GM12878 (cell line): ENCODE measurements around the gene CD48. TPM values are rescaled to one million over a fixed set of nuclear protein-coding genes. Genes with fewer than 3 reads are reported as not detected.

Source experiments
- ATAC-seq: fragments of 200-7000 bp; cut with Tn5 transposase; 3 replicates; pipeline ENCODE4 v1.9.1; 2020; ENCODE audit warnings: mild to moderate bottlenecking, moderate library complexity
- BruUV-seq: library from RNA; stranded (reverse); fragments of 400-500 nt; replicated peaks from 2 replicates; lab custom pipeline; 2021; lab: Mats Ljungman, UMichigan
- CTCF ChIA-PET: fragments of 300-600 bp; sonication (Branson Sonifier 250); formaldehyde crosslinking; extraction: SDS; loops from one replicate; lab custom pipeline; 2021; ENCODE audit warnings: inconsistent platforms; lab: Yijun Ruan, JAX
- POLR2A ChIA-PET: fragments of 350-600 bp; formaldehyde crosslinking; extraction: SDS; loops from one replicate; lab custom pipeline; 2021; ENCODE audit warnings: inconsistent platforms; lab: Charles Lee
- RAD21 ChIA-PET: fragments of 300-600 bp; sonication (Branson Sonifier 250); formaldehyde crosslinking; loops from one replicate; lab custom pipeline; 2023; ENCODE audit warnings: antibody characterized with exemption; ENCODE audit not compliant: unreplicated experiment; lab: Charles Lee
- SMC1A ChIA-PET: fragments of 300-600 bp; sonication (Branson Sonifier 250); formaldehyde crosslinking; loops from one replicate; lab custom pipeline; 2023; ENCODE audit not compliant: unreplicated experiment, uncharacterized antibody; lab: Charles Lee
- DNase-seq: peaks from one replicate; pipeline ENCODE4 v3.0.0-alpha.2; 2011; ENCODE audit warnings: low read depth, low spot score
- FAIRE-seq: peaks from 3 replicates; lab custom pipeline; 2011; peaks lifted over from hg19 to GRCh38; lab: Jason Lieb, UNC
- H2AFZ ChIP-seq: 2 replicates; pipeline ENCODE4 v1.6.0; 2011; ENCODE audit warnings: low read depth, low read length, control low read depth; ENCODE audit not compliant: control insufficient read depth
- H3K27ac ChIP-seq: 2 replicates; pipeline ENCODE4 v1.5.1; 2011; ENCODE audit warnings: control low read depth; ENCODE audit not compliant: control insufficient read depth, insufficient read depth
- H3K27me3 ChIP-seq, 2 experiments: replicated peaks in 1 of 2; 2 replicates each; pipeline versions ENCODE4 v1.6.0 to v1.6.1; 2011; ENCODE audit warnings: low read length in 1 of 2; ENCODE audit not compliant: control insufficient read depth in 2 of 2, insufficient read depth in 2 of 2
- H3K36me3 ChIP-seq, 2 experiments: 2 replicates each; pipeline ENCODE4 v1.5.1; 2011; ENCODE audit warnings: low read length in 1 of 2; ENCODE audit not compliant: control insufficient read depth in 2 of 2, insufficient read depth in 2 of 2
- H3K4me1 ChIP-seq: 2 replicates; pipeline ENCODE4 v1.6.1; 2011; ENCODE audit warnings: mild to moderate bottlenecking, low read length, moderate library complexity, mixed read lengths; ENCODE audit not compliant: control insufficient read depth, insufficient read depth
- H3K4me2 ChIP-seq: 2 replicates; pipeline ENCODE4 v1.6.0; 2011; ENCODE audit warnings: control low read depth; ENCODE audit not compliant: control insufficient read depth, insufficient read depth
- H3K4me3 ChIP-seq: fragments of 200-600 bp; sonication (generic); 2 replicates; pipeline ENCODE4 v1.5.1; 2016
- H3K79me2 ChIP-seq: 2 replicates; pipeline ENCODE4 v1.6.0; 2011; ENCODE audit warnings: low read length; ENCODE audit not compliant: control insufficient read depth, insufficient read depth
- H3K9ac ChIP-seq: 2 replicates; pipeline ENCODE4 v1.8.0; 2011; ENCODE audit warnings: low read length, control low read depth, mixed read lengths; ENCODE audit not compliant: control insufficient read depth, insufficient read depth
- H3K9me3 ChIP-seq: replicated peaks from 3 replicates; pipeline ENCODE4 v1.5.1; 2011; ENCODE audit warnings: mild to moderate bottlenecking, low read length; ENCODE audit not compliant: control insufficient read depth, insufficient read depth
- H4K20me1 ChIP-seq: 2 replicates; pipeline ENCODE4 v1.6.0; 2011; ENCODE audit not compliant: control insufficient read depth, insufficient read depth
- ATF7 ChIP-seq: fragments of 450-650 bp; IDR thresholded peaks from 2 replicates; pipeline ENCODE4 v1.6.1; 2016; ENCODE audit warnings: low read depth, mild to moderate bottlenecking
- BACH1 ChIP-seq: fragments of 450-650 bp; IDR thresholded peaks from 2 replicates; pipeline ENCODE4 v1.6.1; 2017; ENCODE audit warnings: mild to moderate bottlenecking, borderline replicate concordance
- BCL11A ChIP-seq: IDR thresholded peaks from 2 replicates; pipeline ENCODE4 v1.6.1; 2011; ENCODE audit warnings: low read depth, low read length
- CBX3 ChIP-seq: fragments of 200-600 bp; sonication (generic); IDR thresholded peaks from 2 replicates; pipeline ENCODE4 v1.6.1; 2016; ENCODE audit warnings: low read depth, borderline replicate concordance
- FOXK2 ChIP-seq: fragments of 450-650 bp; IDR thresholded peaks from 2 replicates; pipeline ENCODE4 v1.6.1; 2017; ENCODE audit warnings: mild to moderate bottlenecking, moderate library complexity
- IRF4 ChIP-seq: IDR thresholded peaks from 2 replicates; pipeline ENCODE4 v1.6.1; 2011; ENCODE audit warnings: low read depth, low read length
- MYC ChIP-seq: IDR thresholded peaks from 2 replicates; pipeline ENCODE4 v1.6.1; 2011; ENCODE audit warnings: mild to moderate bottlenecking, low read length, moderate library complexity, inconsistent platforms; ENCODE audit not compliant: insufficient read depth, insufficient replicate concordance, insufficient read length, severe bottlenecking
- NFYA ChIP-seq: IDR thresholded peaks from 2 replicates; pipeline ENCODE4 v1.6.1; 2011; ENCODE audit warnings: low read depth, mild to moderate bottlenecking, low read length, improper control_type of control experiment, borderline replicate concordance
- NR2C2 ChIP-seq: IDR thresholded peaks from 2 replicates; pipeline ENCODE4 v1.6.1; 2011; ENCODE audit warnings: borderline replicate concordance, low read depth; ENCODE audit not compliant: control insufficient read depth, insufficient read length
- YBX1 ChIP-seq: fragments of 450-650 bp; IDR thresholded peaks from 2 replicates; pipeline ENCODE4 v1.6.1; 2016; ENCODE audit warnings: antibody characterized with exemption
- ZBED1 ChIP-seq: IDR thresholded peaks from 2 replicates; pipeline ENCODE4 v1.6.1; 2016; ENCODE audit warnings: borderline replicate concordance
- WGBS: methylation state at CpG from one replicate; pipeline ENCODE4 v1.1.6; 2016; ENCODE audit warnings: low lambda C conversion rate; ENCODE audit not compliant: insufficient replicate concordance, insufficient coverage; ENCODE audit errors: missing lambda C conversion rate; 5-methylcytosine and 5-hydroxymethylcytosine counted together
- in situ Hi-C: fragments of 300-500 bp; cut with MboI; formaldehyde crosslinking; loops from 9 replicates; pipeline ENCODE4 v1.14.3; 2018; ENCODE audit warnings: mixed read lengths
- intact Hi-C: fragments of 100-400 bp; cut with micrococcal nuclease; formaldehyde crosslinking; loops from one replicate; pipeline ENCODE4 v1.14.2; 2022; ENCODE audit not compliant: unreplicated experiment
- polyA plus RNA-seq, 11 experiments: library from polyadenylated mRNA; depleted of rRNA in 4 of 11; unstranded in 6 of 11; stranded (reverse) in 5 of 11; fragments of >200 nt; fragmentation: Nextera tagmentation in 4 of 11; fragmentation: Illumina TruSeq in 1 of 11; extraction: Ambion mirVana in 4 of 11; extraction: Trizol in 1 of 11; gene quantifications; 1 replicate in 1 of 11; 2 replicates in 10 of 11; pipeline versions ENCODE4 v1.2.1 to v1.2.3, GENCODE V29; 2011 to 2016; ENCODE audit warnings: inconsistent platforms in 2 of 11, missing spikeins in 2 of 11, low read depth in 1 of 11
- total RNA-seq, 4 experiments: library from RNA; depleted of rRNA in 3 of 4; stranded (reverse); fragments of >200 nt in 3 of 4; fragmentation: Illumina TruSeq in 1 of 4; extraction: Trizol in 1 of 4; gene quantifications; 2 replicates each; pipeline versions ENCODE4 v1.2.1 to v1.2.3, GENCODE V29; 2013 to 2021
- TF ChIP-seq, protein P1 (sequence below): fragments of 450-650 bp; IDR thresholded peaks from 2 replicates; pipeline ENCODE4 v1.6.1; 2017; ENCODE audit warnings: mild to moderate bottlenecking, moderate library complexity
- TF ChIP-seq, protein P2 (sequence below): fragments of 450-650 bp; IDR thresholded peaks from 2 replicates; pipeline ENCODE4 v1.6.1; 2017; ENCODE audit warnings: borderline replicate concordance
- TF ChIP-seq, protein P3 (sequence below): IDR thresholded peaks from 2 replicates; pipeline ENCODE4 v1.6.1; 2011; ENCODE audit warnings: borderline replicate concordance, low read depth, mild to moderate bottlenecking, moderate library complexity, low read length; ENCODE audit not compliant: insufficient read depth, poor library complexity, severe bottlenecking

Gene CD48
- total and polyA plus RNA-seq, 10 of the 15 experiments (the other 5 are each of a cell fraction or from before 2014, with no cell fraction given) = 302 to 1,315 (median 430) TPM

DNA sequence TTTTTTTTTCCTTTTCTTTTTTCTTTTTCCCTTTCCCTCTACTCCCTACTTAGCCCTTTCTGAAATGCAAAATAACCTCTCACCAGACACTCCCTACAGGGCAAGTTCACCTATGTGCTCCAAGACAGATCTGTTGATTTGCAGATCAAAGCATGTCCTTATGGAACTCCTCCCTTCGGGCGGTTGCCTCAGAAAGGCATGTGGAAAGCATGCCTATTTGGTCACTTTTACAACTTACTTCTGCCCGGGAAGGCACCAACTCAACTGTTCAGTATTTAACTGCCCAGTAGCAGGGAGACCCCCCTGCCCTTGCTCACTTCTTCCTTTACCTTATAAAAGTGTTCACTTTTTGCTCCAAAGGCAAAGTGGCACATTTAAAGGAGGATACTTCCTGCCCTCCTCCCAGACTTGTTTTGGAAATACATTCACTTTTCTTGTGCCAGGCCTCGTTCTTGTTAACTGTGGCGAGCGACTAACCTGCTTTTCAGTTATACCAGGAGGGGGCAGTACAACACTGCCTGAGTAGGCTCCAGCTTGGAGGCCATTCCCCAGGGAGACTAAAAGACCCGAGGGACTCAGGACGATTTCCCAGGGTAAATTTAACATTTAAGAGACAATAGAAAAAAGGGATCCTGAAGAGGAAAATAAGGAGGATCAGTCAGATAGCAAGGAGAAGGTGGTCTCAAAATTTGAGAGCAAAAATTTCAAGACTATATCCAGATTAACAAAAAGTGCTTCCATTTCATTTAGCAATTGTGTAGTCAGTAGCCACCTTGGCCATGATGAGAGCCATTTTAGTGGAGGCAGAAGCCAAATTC, 15.1 kb upstream of the CD48 start:
- ChIA-PET POLR2A (interaction anchor here (1.1 to 7.5 kb wide), 13 partner anchors 13 to 227 kb away, joined by 3 to 73 read pairs (median 4); partner anchors contain the start of genes CD48, SLAMF1 and SLAMF7), CTCF (interaction anchor here (0.6 to 10.9 kb wide), 32 partner anchors 13 to 405 kb away, joined by 3 to 209 read pairs (median 6); partner anchors contain the start of genes CD48, ITLN2 and SLAMF7), SMC1A (interaction anchor here (0.7 to 10.8 kb wide), 39 partner anchors 13 to 370 kb away, joined by 3 to 301 read pairs (median 5); partner anchors contain the start of genes CD48, ITLN2, LY9 and SLAMF1), RAD21 (interaction anchor here (0.8 to 8.5 kb wide), 34 partner anchors 11 to 271 kb away, joined by 3 to 137 read pairs (median 9); partner anchors contain the start of genes CD244, CD48, ITLN2 and SLAMF7)
- H3K27ac ChIP-seq = peak overlapping the region; percentile 85
- 12% methylated on average over 8 of the region's 8 CpGs for WGBS
- no peaks in the 10 kb centered on the region; the same call in 2 of the 3 replicates for H3K9me3 ChIP-seq
- H3K27me3 ChIP-seq = no peaks in the 10 kb centered on the region
- peaks cover 40% of the 10 kb centered on the region for H3K4me1 ChIP-seq
- H3K79me2 ChIP-seq = no peaks in the 10 kb centered on the region; the same call in 1 of the 2 replicates
- FAIRE-seq = no peak
- no peak for DNase-seq
- BruUV-seq = no TSS peak
- H3K9ac ChIP-seq = peak overlapping the region; percentile 50; the same call in 1 of the 2 replicates
- no peaks in the 10 kb centered on the region for H3K36me3 ChIP-seq
- in situ Hi-C loops (loop anchor here (5.0 kb wide), 3 partner anchors 41 to 226 kb away; partner anchors contain the start of gene ITLN2), intact Hi-C loops (loop anchor here (1.0 kb wide), 7 partner anchors 14 to 264 kb away; no protein-coding TSS in a partner anchor)
- H4K20me1 ChIP-seq = no peaks in the 10 kb centered on the region
- H3K4me2 ChIP-seq = peak overlapping the region; percentile 46
- ATAC-seq = peak; percentile 80
- H3K4me3 ChIP-seq = no peak overlapping the region
- peak overlapping the region; percentile 83 for H2AFZ ChIP-seq
- TF ChIP-seq, protein P1, sequence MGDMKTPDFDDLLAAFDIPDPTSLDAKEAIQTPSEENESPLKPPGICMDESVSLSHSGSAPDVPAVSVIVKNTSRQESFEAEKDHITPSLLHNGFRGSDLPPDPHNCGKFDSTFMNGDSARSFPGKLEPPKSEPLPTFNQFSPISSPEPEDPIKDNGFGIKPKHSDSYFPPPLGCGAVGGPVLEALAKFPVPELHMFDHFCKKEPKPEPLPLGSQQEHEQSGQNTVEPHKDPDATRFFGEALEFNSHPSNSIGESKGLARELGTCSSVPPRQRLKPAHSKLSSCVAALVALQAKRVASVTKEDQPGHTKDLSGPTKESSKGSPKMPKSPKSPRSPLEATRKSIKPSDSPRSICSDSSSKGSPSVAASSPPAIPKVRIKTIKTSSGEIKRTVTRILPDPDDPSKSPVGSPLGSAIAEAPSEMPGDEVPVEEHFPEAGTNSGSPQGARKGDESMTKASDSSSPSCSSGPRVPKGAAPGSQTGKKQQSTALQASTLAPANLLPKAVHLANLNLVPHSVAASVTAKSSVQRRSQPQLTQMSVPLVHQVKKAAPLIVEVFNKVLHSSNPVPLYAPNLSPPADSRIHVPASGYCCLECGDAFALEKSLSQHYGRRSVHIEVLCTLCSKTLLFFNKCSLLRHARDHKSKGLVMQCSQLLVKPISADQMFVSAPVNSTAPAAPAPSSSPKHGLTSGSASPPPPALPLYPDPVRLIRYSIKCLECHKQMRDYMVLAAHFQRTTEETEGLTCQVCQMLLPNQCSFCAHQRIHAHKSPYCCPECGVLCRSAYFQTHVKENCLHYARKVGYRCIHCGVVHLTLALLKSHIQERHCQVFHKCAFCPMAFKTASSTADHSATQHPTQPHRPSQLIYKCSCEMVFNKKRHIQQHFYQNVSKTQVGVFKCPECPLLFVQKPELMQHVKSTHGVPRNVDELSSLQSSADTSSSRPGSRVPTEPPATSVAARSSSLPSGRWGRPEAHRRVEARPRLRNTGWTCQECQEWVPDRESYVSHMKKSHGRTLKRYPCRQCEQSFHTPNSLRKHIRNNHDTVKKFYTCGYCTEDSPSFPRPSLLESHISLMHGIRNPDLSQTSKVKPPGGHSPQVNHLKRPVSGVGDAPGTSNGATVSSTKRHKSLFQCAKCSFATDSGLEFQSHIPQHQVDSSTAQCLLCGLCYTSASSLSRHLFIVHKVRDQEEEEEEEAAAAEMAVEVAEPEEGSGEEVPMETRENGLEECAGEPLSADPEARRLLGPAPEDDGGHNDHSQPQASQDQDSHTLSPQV = peak; percentile 92; the same call in 1 of the 2 replicates
- TF ChIP-seq NR2C2 (no peak), MYC (no peak), ZBED1 (peak; percentile 85; the same call in 1 of the 2 replicates), ATF7 (peak; percentile 69), NFYA (no peak), IRF4 (peak; percentile 74), YBX1 (peak; percentile 100), CBX3 (no peak), BACH1 (no peak), FOXK2 (no peak), BCL11A (peak; percentile 82)
- TF ChIP-seq, protein P2, sequence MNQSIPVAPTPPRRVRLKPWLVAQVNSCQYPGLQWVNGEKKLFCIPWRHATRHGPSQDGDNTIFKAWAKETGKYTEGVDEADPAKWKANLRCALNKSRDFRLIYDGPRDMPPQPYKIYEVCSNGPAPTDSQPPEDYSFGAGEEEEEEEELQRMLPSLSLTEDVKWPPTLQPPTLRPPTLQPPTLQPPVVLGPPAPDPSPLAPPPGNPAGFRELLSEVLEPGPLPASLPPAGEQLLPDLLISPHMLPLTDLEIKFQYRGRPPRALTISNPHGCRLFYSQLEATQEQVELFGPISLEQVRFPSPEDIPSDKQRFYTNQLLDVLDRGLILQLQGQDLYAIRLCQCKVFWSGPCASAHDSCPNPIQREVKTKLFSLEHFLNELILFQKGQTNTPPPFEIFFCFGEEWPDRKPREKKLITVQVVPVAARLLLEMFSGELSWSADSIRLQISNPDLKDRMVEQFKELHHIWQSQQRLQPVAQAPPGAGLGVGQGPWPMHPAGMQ = no peak
- TF ChIP-seq, protein P3, sequence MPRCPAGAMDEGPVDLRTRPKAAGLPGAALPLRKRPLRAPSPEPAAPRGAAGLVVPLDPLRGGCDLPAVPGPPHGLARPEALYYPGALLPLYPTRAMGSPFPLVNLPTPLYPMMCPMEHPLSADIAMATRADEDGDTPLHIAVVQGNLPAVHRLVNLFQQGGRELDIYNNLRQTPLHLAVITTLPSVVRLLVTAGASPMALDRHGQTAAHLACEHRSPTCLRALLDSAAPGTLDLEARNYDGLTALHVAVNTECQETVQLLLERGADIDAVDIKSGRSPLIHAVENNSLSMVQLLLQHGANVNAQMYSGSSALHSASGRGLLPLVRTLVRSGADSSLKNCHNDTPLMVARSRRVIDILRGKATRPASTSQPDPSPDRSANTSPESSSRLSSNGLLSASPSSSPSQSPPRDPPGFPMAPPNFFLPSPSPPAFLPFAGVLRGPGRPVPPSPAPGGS = peak; percentile 100
